ENCODE measurements around the gene NT5M. TPM values are rescaled to one million over a fixed set of nuclear protein-coding genes. Genes with fewer than 3 reads are reported as not detected.

Gene NT5M
- total and polyA plus RNA-seq, 9 of the 15 experiments (the other 6 are each of a cell fraction or from before 2014, with no cell fraction given) = 0.24 to 10.1 (median 3.4) TPM

GRCh38 chr17:17325228-17325627 lies 22.1 kb downstream of the NT5M start:
- no peaks in the 10 kb centered on the region for H3K27me3 ChIP-seq (ENCODE audit: control insufficient read depth in 2 of 2, insufficient read depth in 2 of 2, low read length in 2 of 2)
- no peaks in the 10 kb centered on the region for H3K9me1 ChIP-seq (ENCODE audit: control insufficient read depth, insufficient read depth, low read length)
- no peak for ATAC-seq
- no peak overlapping the region for H3K4me3 ChIP-seq
- in situ Hi-C loops (cut with MboI) = no loop called here
- BruUV-seq (replicated peaks) = no TSS peak
- ChIA-PET CTCF (ENCODE audit: low intra/inter-chr PET ratio) (no interaction called here), POLR2A (interaction anchor here (0.6 to 0.7 kb wide), 2 partner anchors 21 to 367 kb away, joined by 3 read pairs; no protein-coding TSS in a partner anchor)
- 0 out of 3 replicates have a peak, but pooled peaks cover 3% of the 10 kb centered on the region for H3K36me3 ChIP-seq (ENCODE audit: control insufficient read depth, insufficient read depth, low read length)
- TF ChIP-seq PREB (CRISPR knock-in tag; IDR thresholded peaks at IDR 0.05) (no peak), DPF2 (IDR thresholded peaks at IDR 0.05) (no peak), ADNP (tag; IDR thresholded peaks at IDR 0.05) (no peak), HSF4 (CRISPR knock-in tag; IDR thresholded peaks at IDR 0.05; ENCODE audit: borderline replicate concordance) (no peak), UBTF (IDR thresholded peaks at IDR 0.05; ENCODE audit: borderline replicate concordance in 1 of 2, low read depth in 2 of 2, low read length in 2 of 2) (no peak), ARID1B (IDR thresholded peaks at IDR 0.05) (no peak), SUPT5H (IDR thresholded peaks at IDR 0.05) (no peak), NFE2 (IDR thresholded peaks at IDR 0.05; ENCODE audit: low read depth) (no peak), HEY1 (CRISPR knock-in tag; IDR thresholded peaks at IDR 0.05; ENCODE audit: borderline replicate concordance) (no peak), EZH2 (IDR thresholded peaks at IDR 0.05; ENCODE audit: borderline replicate concordance, low read depth, low read length) (no peak), ZNF436 (CRISPR knock-in tag; IDR thresholded peaks at IDR 0.05) (no peak), ZNF212 (CRISPR knock-in tag; IDR thresholded peaks at IDR 0.05) (no peak), GABPA (tag; conservative IDR thresholded peaks at IDR 0.05; ENCODE audit: low read depth) (no peak)
- no peak overlapping the region for H3K9ac ChIP-seq (ENCODE audit: insufficient read depth in 1 of 2, low read depth in 2 of 2, low read length in 2 of 2)
- no peak overlapping the region for H2AFZ ChIP-seq (ENCODE audit: low read depth, low read length)
- WGBS (ENCODE audit: insufficient coverage, low coverage, missing lambda C conversion rate) = 66% methylated on average over 9 of the region's 10 CpGs
- no peaks in the 10 kb centered on the region; a peak in 1 of 5 replicates for H3K4me1 ChIP-seq (replicated peaks in 1 of 2; ENCODE audit: control insufficient read depth in 2 of 2, insufficient read depth in 2 of 2, low read length in 2 of 2)
- H3K9me3 ChIP-seq (replicated peaks; ENCODE audit: control insufficient read depth, insufficient read depth, low read depth, low read length) = no peaks in the 10 kb centered on the region
- H3K79me2 ChIP-seq (ENCODE audit: control insufficient read depth, insufficient read depth, low read length) = no peaks in the 10 kb centered on the region
- H4K20me1 ChIP-seq (replicated peaks; ENCODE audit: control insufficient read depth, insufficient read depth, low read length) = no peaks in the 10 kb centered on the region
- no peak overlapping the region for H3K27ac ChIP-seq (ENCODE audit: extremely low read depth, low read depth, low read length)
- no peak for DNase-seq (ENCODE audit: extremely low read depth in 1 of 4, low spot score in 3 of 4)
- no peak for FAIRE-seq
- intact Hi-C loops (cut with micrococcal nuclease) = no loop called here
- no peak overlapping the region for H3K4me2 ChIP-seq (ENCODE audit: insufficient read depth, low read length)

All from K562 (cell line).